ENCODE data around the gene MRPS14. TPM values are rescaled to one million over a fixed set of nuclear protein-coding genes. Genes with fewer than 3 reads are reported as not detected.

MRPS14 gene
- polyA plus RNA-seq, 1 donor from 2014 or later: 49.5 TPM

DNA sequence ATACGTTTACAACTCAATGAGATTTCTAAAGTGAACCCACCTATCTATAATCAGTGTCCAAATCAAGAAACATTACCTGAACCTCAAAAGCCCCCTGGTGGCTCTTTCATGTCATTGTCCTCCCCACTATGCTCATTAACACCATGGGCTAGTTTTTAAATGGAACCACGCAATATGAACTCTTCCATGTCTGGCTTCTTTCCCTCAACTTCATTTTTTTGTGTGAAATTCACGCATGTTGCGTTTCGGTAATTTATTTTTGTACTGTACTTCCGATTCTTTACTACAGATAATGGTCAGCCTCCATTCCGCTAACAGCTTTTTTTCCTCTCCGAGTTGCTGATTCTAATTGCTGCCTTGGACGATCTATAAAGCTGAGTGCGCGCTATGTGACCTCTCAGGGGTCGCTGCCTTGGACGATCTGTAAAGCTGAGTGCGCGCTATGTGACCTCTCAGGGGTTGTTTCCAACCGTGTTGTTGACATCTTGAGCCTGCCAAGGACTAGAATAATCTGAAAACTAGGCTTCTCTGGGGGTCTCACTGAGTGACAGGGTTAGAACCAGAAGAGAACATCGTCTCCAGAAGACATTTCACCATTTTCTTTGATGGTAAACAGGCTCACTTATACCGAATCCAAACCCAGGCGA lies 24.5 kb downstream of the MRPS14 start:
- peak overlapping the region; percentile 100 for H2AFZ ChIP-seq (ENCODE audit: low read depth, low read length)
- H3K4me3 ChIP-seq (ENCODE audit: low read length): peak overlapping the region; percentile 94
- TF ChIP-seq CTCF (IDR thresholded peaks at IDR 0.05; ENCODE audit: poor library complexity, severe bottlenecking) (peak; percentile 86), MXI1 (conservative IDR thresholded peaks at IDR 0.05; ENCODE audit: poor library complexity, severe bottlenecking) (no peak), SMC3 (conservative IDR thresholded peaks at IDR 0.05; ENCODE audit: poor library complexity) (peak; percentile 89), POLR2AphosphoS5 (IDR thresholded peaks at IDR 0.05) (no peak), EZH2 (IDR thresholded peaks at IDR 0.05; ENCODE audit: borderline replicate concordance, insufficient read depth, low read length, poor library complexity, severe bottlenecking) (no peak), RAD21 (conservative IDR thresholded peaks at IDR 0.05) (peak; percentile 75), REST (IDR thresholded peaks at IDR 0.05; ENCODE audit: borderline replicate concordance) (no peak), EP300 (conservative IDR thresholded peaks at IDR 0.05; ENCODE audit: poor library complexity, severe bottlenecking) (no peak), TAF1 (IDR thresholded peaks at IDR 0.05; ENCODE audit: low read depth) (no peak)

DNA sequence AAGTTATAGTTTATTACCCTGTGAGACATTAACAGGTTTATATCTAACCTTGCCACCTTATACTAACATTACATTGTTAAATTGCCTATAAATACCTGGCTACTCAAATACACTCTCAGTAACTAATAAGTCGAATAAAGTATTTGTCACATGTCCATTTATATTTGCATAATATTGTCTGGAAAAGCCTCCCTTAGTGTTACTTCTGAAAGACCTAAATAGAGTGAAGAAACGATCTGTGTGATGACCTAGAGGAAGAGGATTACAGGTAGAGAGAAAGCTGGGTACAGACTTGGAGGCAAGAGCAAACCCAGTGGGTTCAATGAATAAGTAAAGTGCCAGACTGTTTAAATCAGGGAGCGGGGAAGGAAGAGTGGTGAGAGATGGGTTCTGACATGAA lies 26.2 kb downstream of the MRPS14 start:
- no peak overlapping the region for H3K9ac ChIP-seq (ENCODE audit: low read length)
- no peaks in the 10 kb centered on the region for H3K9me2 ChIP-seq (ENCODE audit: insufficient read depth, low read length)
- H4K20me1 ChIP-seq (ENCODE audit: insufficient read depth): peaks cover 3% of the 10 kb centered on the region
- no peaks in the 10 kb centered on the region for H3K27me3 ChIP-seq (ENCODE audit: insufficient read depth, low read depth, low read length)
- no peak overlapping the region for H3K4me2 ChIP-seq (ENCODE audit: low read length)
- H3F3A ChIP-seq (ENCODE audit: insufficient read depth, low read length, poor library complexity, severe bottlenecking): peaks cover 6% of the 10 kb centered on the region
- no peak overlapping the region for H3K27ac ChIP-seq (ENCODE audit: low read length)
- TF ChIP-seq TAF1 (IDR thresholded peaks at IDR 0.05; ENCODE audit: low read depth): no peak
- TF ChIP-seq REST (IDR thresholded peaks at IDR 0.05; ENCODE audit: borderline replicate concordance): no peak
- TF ChIP-seq EZH2 (IDR thresholded peaks at IDR 0.05; ENCODE audit: borderline replicate concordance, insufficient read depth, low read length, poor library complexity, severe bottlenecking): no peak
- no peak for TF ChIP-seq POLR2AphosphoS5 (IDR thresholded peaks at IDR 0.05)
- TF ChIP-seq SMC3 (conservative IDR thresholded peaks at IDR 0.05; ENCODE audit: poor library complexity): no peak
- TF ChIP-seq EP300 (conservative IDR thresholded peaks at IDR 0.05; ENCODE audit: poor library complexity, severe bottlenecking): no peak
- TF ChIP-seq CTCF (IDR thresholded peaks at IDR 0.05; ENCODE audit: poor library complexity, severe bottlenecking): no peak
- no peak for TF ChIP-seq RAD21 (conservative IDR thresholded peaks at IDR 0.05)
- TF ChIP-seq MXI1 (conservative IDR thresholded peaks at IDR 0.05; ENCODE audit: poor library complexity, severe bottlenecking): no peak
- H3K79me2 ChIP-seq (replicated peaks; ENCODE audit: insufficient read depth, low read length): peaks cover 17% of the 10 kb centered on the region
- H3K36me3 ChIP-seq (ENCODE audit: insufficient read depth, low read length): no peaks in the 10 kb centered on the region
- no peak overlapping the region for H2AFZ ChIP-seq (ENCODE audit: low read depth, low read length)
- H3K4me3 ChIP-seq (ENCODE audit: low read length): no peak overlapping the region
- H3K9me3 ChIP-seq (ENCODE audit: low read length): no peaks in the 10 kb centered on the region

More for the DNA sequence above, 24.5 kb downstream of the MRPS14 start:
- peaks cover 6% of the 10 kb centered on the region for H3F3A ChIP-seq (ENCODE audit: insufficient read depth, low read length, poor library complexity, severe bottlenecking)
- H3K9ac ChIP-seq (ENCODE audit: low read length): peak overlapping the region; percentile 93
- H3K27me3 ChIP-seq (ENCODE audit: insufficient read depth, low read depth, low read length): no peaks in the 10 kb centered on the region
- H4K20me1 ChIP-seq (ENCODE audit: insufficient read depth): peaks cover 3% of the 10 kb centered on the region
- H3K9me3 ChIP-seq (ENCODE audit: low read length): no peaks in the 10 kb centered on the region
- H3K4me2 ChIP-seq (ENCODE audit: low read length): peak overlapping the region; percentile 98
- peak overlapping the region; percentile 99 for H3K27ac ChIP-seq (ENCODE audit: low read length)
- H3K9me2 ChIP-seq (ENCODE audit: insufficient read depth, low read length): no peaks in the 10 kb centered on the region
- peaks cover 32% of the 10 kb centered on the region for H3K79me2 ChIP-seq (replicated peaks; ENCODE audit: insufficient read depth, low read length)
- H3K36me3 ChIP-seq (ENCODE audit: insufficient read depth, low read length): no peaks in the 10 kb centered on the region

Measured in neural cell (in vitro differentiated cells).